GM12801 (cell line): ENCODE measurements around the gene HPN.

Experiments used
- TF ChIP-seq, protein P1 (sequence below): IDR thresholded peaks from one replicate; pipeline ENCODE4 v1.5.1; 2011; ENCODE audit warnings: control low read depth; ENCODE audit not compliant: insufficient read length; ENCODE audit errors: extremely low read depth

HPN gene

DNA sequence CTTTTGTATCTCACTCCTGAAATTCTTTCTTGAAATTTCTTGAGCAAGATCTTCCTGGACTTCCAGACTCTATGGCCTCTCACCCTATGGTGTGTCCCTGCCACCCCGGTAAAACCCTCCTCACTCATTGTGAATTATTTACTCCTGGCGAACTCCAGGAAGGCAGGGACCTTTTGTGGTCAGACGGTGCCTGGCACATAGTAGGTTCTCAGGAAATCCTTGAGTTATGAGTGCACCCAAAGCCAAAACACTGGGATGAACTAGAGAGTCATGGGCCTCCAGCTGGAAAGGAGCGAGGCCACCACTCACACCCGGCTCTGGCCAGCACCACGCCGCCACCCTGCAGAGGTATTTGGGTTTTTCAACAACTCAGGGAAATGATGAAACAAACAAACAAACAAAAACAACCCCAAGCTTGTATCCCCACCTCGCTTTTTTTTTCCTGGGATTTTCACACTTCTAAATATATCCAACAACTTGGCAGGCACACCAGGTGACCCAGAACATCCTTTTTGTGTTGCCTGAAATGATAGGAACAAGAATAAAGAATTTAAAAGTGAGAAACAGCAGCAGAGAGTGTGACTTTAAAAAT lies 11.2 kb downstream of the HPN start:
- TF ChIP-seq, protein P1, sequence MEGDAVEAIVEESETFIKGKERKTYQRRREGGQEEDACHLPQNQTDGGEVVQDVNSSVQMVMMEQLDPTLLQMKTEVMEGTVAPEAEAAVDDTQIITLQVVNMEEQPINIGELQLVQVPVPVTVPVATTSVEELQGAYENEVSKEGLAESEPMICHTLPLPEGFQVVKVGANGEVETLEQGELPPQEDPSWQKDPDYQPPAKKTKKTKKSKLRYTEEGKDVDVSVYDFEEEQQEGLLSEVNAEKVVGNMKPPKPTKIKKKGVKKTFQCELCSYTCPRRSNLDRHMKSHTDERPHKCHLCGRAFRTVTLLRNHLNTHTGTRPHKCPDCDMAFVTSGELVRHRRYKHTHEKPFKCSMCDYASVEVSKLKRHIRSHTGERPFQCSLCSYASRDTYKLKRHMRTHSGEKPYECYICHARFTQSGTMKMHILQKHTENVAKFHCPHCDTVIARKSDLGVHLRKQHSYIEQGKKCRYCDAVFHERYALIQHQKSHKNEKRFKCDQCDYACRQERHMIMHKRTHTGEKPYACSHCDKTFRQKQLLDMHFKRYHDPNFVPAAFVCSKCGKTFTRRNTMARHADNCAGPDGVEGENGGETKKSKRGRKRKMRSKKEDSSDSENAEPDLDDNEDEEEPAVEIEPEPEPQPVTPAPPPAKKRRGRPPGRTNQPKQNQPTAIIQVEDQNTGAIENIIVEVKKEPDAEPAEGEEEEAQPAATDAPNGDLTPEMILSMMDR = no peak

DNA sequence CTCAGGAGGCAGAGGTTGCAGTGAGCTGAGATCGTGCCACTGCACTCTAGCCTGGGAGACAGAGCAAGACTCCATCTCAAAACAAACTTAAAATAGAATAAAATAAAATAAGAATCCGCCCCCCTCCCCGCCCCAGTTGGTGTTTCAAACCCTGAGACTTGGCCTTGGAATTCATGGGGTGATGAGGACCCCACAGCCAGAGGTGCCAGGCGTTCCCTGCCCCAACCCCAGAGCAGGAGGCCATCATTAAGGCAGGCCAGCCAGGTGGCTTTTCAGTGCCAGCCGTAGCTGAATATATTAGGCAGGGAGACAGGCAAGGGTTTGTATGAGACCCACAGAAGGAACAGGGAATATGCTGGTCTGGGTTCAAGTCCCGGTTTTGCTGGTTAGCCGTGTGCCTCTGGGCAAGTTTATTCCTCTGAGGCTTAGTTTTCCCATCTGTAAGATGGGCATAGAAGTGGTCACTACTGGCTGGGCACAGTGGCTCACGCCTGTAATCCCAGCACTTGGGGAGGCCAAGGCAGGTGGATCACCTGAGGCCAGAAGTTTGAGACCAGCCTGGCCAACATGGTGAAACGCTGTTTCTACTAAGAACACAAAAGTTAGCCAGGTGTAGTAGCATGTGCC lies 12.3 kb downstream of the HPN start:
- TF ChIP-seq, protein P1 = no peak

DNA sequence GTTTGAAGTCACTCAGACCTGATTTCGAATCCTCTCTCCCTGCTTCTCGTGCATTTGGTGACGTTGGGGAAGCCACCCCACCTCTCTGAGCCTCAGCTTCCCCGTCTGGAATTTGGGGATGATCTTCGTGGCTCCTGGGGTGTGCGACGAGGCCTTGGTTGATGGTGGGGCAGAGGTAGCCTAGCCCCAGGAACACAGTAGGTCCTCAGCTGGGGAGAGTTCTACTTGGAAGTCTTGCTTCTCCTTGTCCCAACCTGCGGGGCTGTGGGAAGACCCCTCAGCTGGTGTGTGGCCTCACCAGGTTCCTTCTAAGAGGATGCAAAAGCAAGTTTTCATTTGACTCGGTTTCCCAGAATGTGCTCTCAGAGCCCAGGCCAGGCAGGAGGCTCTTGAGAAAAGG lies 13.1 kb downstream of the HPN start:
- TF ChIP-seq, protein P1 = no peak

DNA sequence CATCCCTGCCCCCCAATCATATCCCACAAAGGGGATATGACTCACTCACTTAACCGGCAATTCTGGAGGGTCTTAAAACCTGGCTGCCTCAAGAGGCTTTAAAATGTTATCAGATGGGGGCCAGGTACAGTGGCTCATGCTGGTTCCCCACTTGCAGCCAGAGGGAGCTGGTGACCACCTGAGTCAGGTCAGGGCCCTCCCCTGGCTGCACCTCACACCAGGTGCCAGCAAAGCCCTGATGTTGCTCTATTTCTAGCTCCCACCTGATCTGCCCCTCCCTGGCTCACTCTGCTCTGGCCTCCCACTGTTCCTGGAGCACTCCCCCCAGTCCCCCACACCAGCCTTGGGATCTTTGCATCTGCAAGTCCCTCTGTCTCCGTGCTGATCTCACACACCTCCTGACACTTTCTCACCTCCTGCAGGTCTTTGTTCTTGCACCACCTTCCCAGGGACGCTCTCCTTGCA lies 14.2 kb downstream of the HPN start:
- TF ChIP-seq, protein P1 = no peak

DNA sequence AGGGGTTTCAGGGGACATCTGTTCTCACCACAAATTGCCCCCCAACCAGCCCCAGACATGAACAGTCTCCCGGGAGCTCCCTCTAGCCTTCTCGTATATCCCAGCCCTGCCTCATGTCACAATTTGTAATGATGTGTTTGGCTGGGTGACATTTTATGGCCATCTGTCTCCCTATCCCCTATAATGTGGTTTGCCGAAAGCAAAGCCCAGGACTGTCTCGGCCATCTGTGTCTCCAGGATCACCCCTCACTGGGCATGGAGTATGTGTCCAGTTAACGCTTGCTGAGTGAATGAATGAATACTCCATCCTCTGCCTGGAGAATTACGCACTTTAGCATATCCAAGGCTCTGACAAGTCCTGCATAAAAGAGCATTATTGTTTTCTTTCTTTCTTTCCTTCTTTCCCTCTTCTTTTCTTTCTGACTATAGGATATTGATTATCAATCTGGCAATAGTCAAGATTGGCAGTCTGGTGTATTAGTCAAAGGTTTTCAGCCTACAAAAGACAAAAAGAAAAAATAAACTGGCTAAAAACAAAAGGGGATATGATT lies 15.1 kb downstream of the HPN start:
- TF ChIP-seq, protein P1 = no peak

DNA sequence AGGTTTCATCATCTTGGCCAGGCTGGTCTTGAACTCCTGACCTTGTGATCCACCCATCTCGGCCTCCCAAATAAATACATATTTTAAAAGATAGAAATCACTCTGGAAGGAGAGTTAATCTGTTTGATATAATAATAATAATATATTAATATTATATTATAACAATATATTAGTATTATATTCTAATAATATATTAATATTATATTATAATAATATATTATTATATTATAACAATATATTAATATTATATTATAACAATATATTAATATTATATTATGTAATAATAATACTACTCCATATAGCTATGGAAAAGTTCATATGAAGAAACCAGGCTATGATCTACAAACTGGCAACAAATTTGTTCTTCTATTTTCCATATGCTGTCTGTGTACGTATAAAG lies 16.8 kb downstream of the HPN start:
- TF ChIP-seq, protein P1 = no peak

DNA sequence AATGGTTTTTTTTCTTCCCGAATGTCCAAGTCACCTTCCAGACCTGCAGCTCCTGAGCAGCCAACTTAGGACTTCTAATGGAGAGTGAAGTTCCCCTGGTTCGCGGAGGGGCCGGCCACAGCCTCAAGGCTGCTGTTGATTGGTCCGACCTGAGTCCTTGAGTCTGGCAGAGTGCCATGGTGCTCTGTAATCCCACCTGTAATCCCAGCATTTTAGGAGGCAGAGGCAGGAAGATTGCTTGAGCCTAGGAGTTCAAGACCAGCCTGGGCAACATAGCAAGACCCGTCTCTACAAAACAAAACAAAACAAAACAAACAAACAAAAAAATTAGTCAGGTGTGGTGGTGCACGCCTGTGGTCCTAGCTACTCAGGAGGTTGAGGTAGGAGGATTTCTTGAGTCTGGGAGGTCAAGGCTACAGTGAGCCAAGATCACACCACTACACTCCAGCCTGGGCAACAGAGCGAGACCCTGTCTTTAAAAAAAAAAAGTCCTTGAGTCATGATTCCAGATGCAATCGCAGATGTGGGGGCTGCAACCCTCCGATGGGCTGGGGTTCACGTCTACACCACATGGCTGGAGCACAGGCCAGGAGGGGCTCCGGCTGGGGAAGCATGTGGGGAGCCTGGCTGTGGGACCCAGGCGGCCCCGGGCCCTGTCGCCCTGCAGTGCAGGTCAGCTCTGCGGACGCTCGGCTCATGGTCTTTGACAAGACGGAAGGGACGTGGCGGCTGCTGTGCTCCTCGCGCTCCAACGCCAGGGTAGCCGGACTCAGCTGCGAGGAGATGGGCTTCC lies 17.7 kb downstream of the HPN start:
- TF ChIP-seq, protein P1 = no peak
